HG02981 (cell line): ENCODE results near the gene BRD3OS.

Experiments used
- ATAC-seq: cut with Tn5 transposase; IDR thresholded peaks from one replicate; pipeline ENCODE4 v1.9.1; 2021; ENCODE audit warnings: mild to moderate bottlenecking, moderate library complexity; ENCODE audit not compliant: unreplicated experiment

Gene BRD3OS

DNA sequence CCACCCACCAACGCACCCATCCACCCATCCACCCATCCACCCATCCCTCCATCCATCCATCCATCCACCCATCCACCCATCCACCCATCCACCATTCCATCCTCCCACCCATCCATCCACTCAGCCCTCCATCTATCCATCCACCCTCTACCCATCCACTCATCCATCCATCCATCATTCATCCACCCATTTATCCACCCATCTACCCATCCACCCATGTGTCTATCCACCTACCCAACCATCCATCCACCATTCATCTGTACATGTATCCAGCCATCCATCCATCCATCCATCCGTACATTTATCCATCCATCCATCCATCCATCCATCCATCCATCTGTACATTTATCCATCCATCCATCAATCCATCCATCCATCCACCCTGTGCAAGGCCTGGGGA is 22.0 kb upstream of the BRD3OS start:
- no peak for ATAC-seq

DNA sequence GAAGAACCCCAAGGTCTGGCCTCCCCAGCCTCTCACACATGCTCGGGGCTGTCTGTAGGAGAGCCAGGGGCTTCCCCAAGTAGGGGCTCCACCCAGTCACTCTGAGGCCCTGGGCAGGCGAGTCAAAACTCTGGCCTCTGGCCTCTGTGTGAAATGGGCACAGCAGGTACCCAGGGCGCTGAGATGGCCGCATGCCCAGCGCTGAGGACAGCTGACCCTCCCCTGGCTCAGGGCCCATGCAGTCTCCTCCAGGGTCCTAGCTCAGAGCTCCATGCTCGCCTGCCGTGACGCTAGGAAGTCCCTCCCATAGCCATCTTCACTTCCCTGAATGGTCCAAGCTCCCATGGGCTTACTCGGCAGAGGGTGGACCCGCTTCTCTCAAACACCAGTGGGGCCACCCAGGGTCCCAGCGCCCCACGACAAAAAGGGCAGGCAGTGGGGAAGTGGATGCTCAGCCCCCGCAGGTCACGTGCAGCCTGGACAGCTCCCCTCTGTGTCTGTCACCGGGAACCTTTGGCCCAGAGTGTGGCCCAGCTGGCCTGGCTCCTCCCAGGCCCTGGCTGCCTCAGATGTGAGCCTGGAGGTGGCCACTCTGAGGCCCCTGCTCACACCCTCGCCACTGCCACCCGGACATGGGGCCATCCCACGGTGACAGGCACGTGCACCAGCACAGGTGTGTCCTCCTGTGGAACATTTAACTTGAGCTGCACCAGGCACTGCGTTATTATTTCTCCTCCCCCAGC is 21.0 kb upstream of the BRD3OS start:
- ATAC-seq = no peak

DNA sequence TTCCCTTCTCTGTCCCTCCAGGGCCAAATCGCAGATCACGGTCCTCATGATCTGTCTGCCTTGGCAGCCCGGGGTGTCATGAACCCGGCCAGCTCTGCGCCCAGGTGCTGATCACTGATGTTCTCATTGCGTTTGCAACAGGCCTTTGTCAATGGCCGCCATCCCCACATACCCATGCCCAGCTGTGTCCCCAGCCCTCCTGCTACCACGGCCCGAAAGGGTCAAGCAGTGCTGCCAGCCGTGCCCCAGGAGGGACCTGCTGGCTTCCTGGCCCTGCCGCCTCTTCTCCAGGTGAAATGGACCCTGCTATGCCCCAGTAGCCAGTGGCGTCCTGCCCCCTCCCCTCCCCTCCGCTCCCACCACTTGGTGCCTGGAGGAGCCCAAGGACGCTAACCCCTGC is 20.4 kb upstream of the BRD3OS start:
- ATAC-seq = no peak

DNA sequence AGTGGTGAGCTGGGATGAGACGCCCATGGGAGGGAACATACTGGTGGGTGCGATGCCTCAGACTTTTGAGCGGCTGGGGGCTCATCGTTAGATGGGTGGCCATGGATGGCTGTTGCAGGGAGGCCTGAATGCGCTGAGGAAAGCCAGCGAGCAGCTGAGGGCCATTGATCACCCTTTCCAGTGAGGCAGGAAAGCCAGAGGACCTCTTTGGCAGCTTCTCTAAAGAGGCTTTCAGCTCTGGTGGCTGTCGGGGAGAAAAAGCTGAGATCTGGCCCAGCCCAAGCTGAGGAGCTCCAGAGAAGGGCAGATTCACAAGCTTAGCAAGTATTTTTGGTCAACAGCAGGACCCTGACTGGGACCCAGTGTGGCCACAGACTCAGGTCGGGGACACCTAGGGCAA is 19.9 kb upstream of the BRD3OS start:
- no peak for ATAC-seq

DNA sequence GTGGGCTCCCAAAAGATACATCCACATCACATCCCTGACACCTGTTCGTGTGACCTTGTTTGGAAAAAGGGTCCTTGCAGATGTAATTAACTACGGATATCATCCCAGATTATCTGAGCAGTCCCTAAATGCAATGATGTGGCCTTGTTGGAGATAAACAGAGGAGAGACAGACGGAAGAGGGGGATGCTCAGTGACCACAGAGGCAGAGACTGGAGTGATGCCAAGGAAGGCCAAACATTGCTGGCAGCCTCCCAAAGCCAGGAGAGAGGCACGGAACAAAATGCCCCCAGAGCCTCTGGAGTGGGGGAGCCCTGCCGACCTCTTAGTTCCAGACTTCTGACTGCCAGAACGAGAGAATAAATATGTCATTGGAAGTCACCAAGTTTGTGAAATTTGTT is 18.1 kb upstream of the BRD3OS start:
- ATAC-seq = no peak

DNA sequence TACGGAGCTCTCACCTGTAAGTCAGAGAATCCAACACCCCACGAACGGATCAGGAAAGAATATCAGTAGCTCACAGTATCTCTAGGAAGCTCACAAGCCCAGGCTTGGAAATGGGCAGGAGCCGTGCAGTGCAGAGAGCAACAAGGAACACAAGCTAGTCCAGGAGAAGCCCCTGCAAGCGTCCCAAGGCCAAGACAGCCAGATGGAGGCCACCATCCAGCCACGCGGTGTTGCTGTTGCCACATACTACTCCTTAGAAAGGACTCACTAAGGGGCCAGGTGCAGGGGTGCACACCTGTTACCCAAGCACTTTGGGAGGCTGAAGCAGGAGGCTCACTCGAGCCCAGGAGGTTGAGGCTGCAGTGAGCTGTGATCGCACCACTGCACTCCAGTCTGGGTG is 17.7 kb upstream of the BRD3OS start:
- no peak for ATAC-seq

DNA sequence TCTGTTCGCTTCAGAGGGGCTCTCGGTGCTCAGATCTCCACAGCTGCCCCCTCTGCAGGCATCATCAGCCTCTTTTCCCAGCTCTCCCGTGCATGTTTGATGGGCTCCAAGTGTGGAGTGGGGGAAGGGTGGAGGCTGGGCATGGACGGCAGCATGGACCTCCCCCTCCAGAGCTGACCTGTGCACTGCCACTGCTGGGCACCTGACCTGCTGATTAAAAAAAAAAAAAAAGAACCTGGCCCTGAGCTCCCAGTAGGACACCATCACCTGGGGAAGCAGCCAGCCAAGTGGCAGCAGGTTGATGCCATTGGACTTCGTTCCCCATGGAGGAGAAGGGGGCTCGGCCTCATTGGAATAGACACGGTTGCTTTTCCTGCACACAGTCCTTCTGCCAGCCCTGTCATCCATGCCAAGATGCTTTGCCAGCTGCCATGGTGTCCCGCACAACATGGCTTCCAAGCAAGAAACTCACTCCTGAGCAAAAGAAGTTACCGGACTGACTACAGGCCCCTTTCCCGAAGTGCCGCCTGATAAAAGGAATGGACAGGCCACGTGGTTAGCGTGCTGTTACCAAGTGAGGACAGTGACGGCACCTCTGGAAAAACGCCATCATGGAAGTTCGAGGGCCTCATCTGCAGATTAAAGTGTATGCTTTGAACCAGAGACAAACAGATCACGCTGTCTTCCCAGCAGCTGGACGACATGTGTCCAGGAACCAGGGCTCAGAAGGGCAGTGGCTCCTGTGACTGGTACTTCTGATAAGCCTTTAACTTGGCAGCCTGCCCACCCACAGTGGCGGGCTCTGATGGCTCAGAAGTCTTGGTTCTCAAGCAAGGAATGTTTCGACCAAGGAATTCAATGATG is 14.7 kb upstream of the BRD3OS start:
- ATAC-seq = no peak

DNA sequence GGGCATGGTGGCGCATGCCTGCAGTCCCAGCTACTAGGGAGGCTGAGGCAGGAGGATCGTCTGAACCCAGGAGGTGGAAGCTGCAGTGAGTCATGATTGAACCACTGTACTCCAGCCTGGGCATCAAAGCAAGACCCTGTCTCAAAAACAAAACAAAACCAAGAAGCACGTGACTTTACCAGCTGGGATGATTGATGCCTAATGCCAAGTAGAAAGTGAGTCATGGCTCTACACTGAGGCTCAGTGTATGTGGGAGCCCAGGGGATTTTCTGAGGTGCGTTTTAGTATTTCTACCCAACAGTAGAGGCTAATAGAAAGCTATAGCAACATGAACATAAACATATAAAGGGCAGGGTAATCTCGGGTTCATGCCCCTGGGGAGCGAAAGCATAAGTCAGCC is 13.9 kb upstream of the BRD3OS start:
- no peak for ATAC-seq

DNA sequence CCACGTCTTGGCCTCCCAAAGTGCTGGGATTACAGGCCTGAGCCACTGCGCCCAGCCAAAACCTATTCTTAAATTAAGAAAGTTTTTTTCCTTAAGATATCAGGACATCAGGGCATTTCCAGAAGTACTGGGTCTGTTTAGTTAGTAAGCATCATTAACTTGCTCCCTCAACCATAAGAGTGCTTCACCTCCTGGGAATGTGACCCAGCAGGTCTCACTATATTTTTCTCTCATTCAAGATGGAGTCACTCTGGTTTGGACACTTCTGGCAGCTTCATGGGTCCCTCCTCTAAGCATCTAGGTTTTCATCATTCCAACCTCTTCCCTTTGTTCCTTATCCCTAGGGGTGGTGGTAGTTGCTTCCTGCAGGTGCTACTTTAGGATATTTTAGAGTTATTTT is 10.3 kb upstream of the BRD3OS start:
- ATAC-seq = no peak

DNA sequence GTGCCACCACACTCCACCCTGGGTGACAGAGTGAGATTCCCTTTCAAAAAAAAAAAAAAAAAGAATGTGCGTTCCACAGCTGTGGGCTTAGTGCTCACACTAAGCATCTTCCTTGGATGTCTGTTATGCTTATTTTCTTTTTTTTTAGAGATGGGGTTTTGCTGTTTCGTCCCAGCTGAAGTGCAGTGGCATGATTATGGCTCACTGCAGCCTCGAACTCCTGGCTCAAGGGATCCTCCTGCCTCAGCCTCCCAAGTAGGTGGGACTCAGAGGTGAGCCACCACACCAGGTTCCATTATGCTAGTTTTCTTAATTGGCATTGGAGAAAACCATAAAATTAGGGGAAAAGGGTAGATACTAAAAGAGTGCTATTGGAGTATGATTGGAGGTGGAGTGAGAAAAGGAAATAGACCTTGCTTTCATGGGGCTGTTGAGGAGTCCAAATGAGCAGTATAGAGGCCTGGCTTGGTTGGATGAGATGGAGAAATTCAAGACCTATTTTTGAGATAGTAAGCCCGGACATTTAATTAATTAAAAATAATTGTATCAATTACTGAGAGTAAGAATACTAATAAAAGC is 978 bp upstream of the BRD3OS start:
- ATAC-seq = no peak

DNA sequence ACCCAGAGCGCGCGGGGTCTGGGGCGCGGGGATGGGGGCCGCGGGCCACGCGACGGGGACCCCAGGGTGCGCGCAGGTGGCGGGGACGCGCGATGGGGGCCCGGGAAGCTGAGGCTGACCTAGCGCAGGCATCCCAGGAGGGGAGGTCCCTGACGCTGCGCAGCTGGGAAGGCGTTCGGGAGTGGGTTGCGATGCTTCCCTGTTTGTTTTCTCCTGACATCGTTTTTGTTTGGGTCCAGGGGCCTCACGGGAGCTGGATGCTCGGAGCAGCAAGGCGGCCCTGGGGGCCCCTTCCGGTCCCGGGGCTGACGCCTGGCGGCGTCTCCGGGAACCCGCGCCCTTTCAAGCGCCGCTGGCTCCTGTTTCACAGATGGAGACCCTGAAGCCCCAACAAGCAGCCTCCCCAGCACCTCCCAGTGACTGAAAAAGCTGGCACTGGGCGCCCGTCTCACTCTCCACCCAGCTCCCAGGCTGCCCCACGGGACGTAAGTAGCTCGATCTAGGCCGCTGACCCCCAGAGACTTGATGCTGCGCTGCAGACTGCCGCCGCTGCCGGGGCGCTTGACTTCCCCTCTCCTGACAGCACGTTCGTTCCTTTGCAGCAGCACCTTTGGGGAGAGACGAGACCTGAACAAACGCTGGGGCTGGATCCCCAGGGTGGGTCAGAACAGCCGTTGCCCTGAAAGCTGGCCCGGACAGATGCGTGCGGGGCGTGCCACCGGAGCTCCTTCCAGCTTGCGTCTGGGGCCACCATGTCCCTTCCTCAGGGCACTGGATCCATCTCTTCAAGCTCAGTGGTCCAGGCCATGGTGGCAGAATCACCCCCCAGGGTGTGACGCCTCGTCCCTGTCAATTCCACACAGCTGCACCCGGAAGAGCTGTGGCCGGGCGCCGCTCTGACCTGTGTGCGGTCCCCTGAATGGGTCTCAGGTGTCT is 593 bp downstream of the BRD3OS start:
- peak; percentile 34 for ATAC-seq

DNA sequence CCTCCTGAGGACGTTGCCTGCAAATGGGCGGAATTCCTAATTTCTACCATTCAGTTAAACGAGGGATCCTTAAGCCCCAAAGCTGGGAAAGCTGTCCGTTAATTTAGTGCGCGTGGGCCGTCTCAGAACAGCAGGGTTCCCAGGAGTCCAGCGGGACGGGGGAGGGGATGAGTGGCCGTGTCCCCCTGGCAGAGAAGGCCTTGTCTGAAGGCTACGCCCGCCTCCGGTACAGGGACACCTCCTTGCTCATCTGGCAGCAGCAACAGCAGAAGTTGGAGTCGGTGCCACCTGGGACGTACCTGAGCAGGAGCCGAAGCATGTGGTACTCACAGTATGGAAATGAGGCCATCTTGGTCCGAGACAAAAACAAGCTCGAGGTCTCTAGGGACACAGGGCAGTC is 1.3 kb downstream of the BRD3OS start:
- ATAC-seq = no peak

DNA sequence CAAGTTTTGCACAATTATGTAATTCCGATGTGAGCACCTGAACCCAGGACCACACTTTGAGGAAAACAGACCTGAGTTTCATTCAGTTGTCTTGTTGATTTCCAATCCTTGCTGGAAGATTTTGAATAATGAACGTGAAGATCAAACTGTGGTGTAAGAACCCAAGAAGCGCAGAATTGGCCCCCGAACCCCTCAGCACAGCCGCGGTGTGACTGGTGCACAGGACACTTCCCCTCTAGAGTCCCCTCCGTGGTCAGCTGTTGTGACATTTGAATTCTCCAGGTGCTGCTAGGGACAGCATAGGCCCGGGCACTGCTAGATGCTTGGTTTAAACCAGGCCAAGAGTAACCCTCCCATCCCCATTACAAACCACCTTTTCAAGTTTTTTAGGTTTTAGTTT is 1.7 kb downstream of the BRD3OS start:
- ATAC-seq = no peak

DNA sequence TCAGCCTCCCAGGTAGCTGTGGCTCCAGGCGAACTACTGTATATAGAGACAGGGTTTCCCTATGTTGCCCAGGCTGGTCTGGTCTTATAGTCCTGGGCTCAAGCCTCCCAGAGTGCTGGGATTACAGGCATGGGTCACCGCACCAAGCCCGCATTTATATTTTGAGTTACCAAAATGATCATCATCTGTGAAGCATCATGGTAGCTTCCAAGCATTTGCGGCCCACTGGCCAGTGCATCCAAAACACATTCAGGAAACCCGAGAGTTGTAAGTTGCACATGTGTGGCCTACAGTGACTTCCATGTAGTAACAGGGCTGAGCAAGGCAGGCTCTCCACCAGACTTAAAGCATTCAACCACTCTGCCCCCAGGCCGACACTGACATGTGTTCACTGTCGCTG is 2.3 kb downstream of the BRD3OS start:
- ATAC-seq = no peak

DNA sequence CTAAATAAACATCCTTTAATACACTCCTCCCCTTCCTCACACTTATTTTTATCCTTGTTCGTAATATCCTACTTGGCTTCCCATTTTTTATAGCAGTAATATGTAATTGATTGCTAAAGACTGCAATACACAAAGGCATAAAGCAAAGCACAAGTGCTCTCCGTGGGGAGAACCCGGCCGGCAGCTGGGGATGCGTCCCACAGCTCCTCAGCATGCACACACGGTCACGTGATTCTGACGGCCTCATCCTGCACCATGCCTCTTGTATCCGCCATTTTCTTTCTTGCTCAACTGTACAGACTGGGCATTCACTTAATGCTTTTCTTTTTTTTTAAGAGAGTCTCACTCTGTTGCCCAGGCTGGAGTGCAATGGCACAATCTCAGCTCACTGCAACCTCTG is 2.8 kb downstream of the BRD3OS start:
- ATAC-seq = no peak

DNA sequence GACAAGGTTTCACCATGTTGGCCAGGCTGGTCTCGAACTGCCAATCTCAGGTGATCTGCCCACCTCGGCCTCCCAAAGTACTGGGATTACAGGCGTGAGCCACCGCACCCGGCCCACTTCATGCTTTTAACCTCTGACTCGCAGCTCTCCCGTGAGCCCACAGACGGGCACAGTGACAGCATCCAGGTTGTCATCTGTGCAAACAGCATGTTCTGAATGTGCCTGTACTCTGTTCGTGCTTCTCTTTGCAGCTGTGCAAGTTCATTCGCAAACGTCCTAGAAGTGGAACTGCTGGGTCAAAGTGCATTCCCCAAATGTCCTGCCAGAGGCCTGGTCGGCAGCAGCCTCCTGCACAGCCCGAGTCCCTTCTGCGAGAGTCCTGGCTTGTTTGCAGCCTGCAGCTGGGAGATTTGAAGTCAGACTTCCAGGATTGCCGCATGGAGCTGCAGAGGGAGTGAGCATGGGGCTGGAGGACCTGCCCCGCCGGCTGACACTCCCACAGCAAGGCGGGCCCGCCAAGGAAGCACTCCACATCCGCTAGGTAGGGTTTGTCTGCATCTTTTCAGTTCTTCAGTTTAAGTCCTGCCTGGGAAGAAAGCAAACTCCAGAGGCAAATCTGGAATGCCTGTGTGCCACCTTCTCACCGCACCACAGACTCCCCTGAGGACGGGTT is 3.4 kb downstream of the BRD3OS start:
- ATAC-seq = no peak

DNA sequence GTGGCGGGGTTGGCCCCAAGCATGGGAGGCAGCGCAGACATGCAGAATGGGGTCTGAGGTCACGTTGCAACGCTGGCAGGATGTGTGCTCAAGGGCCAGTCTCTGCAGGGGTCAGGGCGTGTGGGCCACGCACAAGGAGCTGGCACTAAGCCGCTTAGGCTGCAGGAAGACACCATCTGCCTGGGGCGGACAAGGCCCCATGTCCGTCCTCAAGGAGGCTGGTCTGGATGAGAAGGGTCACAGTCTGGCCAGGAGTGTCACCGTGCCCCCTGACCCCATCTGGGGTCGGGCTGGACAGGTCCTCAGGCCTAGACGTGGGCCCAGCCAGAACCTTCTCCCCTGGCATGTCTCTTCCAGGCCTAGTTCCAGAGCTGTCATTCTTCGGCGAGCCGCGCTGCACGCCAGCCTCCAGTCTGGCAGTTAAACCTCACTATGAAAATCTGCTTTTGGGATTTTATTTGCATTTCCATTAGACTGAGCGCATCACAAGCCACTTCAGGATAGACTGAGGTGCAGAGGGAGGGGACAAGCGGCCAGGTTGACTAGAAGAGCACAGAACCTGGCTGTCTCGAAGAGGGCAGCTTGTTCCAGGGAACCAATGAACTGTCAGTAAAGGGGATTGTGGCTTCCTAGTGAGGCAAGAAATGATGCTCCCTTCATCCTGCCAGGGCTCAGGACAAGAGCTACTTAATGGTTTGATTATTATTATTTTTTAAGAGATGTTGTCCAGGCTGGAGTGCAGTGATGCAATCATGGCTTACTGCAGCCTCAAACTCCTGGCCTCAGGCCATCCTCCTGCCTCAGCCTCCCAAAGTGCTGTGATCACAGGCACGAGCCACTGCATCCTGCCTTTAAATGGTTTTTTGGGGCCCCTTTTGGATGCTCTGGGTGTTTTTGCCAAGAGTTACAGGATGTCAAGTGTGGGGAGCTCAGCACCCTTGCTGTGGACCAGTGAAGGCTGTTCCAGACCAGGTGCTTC is 4.3 kb downstream of the BRD3OS start:
- ATAC-seq = no peak

DNA sequence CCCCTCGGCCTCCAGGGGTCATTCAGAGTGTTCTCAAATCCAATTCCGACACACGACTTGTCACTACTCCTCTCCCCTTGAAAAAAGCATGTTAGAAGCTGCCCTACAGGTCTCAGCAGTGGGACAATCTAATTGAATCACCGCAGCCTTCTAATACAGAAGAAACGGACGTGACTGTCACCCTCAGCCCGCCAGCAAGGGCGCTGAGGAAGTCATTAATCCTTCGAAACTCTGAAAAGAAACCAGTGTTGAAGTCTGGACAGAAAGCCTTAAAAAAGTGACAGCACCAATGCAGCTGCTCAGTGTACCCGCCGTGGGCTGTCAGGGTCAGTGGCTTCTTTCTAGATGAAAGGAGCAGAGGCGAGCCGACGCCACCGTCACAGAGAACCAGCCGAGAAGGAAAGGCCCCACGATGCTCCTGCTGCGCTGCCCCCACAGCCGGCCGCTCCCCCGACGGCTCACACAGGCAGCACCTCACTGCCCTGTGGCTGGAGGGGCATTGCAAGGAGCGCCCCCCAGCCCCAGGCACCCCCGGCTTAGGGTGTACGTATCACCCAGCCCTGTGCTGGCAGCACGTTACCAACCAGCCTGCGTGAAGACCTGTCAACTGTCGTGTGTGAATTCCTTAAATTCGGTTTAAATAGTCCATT is 5.7 kb downstream of the BRD3OS start:
- no peak for ATAC-seq

DNA sequence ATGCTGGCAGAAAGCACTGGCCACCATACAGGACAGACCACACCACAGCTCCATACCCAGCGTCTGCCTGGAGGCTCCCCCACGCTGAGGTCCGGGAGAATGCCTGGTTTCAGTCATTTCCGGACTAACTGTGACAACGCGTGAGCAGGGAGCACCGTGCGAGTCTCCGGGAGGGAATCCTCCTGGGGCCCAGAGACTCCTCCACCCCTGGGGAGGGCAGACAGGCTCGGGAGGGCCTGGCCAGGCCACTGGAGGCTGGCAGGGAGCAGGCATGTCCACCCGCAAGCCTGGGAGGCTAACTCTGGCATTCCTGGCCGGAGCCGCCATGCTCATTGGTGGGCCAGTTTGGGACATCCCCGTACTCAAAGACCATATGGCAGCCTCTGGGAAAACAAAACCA is 6.5 kb downstream of the BRD3OS start:
- no peak for ATAC-seq
